ENCODE measurements around the gene SKI. TPM values are rescaled to one million over a fixed set of nuclear protein-coding genes. Genes with fewer than 3 reads are reported as not detected.

The SKI gene
- total RNA-seq, 1 experiment from 2014 or later = 89.5 TPM

DNA sequence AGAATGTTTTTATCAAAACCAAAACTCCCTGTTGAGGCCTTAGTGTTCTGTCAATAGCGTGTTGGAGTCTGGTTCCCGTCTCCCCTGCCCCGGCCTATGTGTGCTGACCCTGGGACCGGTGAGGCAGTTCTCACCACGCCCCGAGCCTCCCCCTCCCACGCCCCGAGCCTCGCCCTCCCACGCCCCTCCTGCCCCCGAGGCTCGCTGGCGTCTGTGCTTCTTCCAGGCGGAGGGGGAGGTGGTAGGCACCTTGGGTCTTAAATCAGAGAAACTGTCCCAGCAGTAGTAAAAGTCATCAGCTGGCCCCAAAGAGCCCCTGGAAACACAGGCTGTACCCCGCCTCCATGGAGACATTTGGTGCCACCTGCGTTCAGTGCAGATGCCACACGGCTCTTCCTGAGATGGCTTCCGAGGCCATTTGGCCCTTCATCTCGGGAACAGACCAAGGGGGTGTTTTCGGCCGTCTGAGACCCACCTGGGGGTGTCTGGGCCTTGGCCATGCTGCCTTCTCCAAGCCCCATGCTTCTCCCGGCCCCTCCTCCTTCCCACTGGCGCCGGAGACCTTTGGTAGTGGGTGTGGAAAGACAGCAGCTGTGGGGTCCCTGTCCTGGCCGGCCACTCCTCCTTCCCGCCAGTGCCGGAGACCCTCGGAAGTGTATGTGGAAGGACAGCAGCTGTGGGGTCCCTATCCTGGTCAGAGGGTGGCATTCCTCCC is 44.7 kb downstream of the SKI start:
- Mint-ChIP-seq H3K4me3 (no peak overlapping the region), H3K36me3 (ENCODE audit: insufficient read depth in 1 of 3, low read depth in 3 of 3) (peaks cover 8 to 15% (median 10%) of the 10 kb centered on the region in 3 experiments; a peak in 6 of 7 replicates), H3K27me3 (ENCODE audit: low read depth) (no peaks in the 10 kb centered on the region), H3K4me1 (peaks cover 43 to 56% of the 10 kb centered on the region in 2 experiments), H3K27ac (peak overlapping the region in 2 of 3 experiments; percentile 83 to 95; a peak in 4 of 7 replicates), H3K9me3 (no peaks in the 10 kb centered on the region; a peak in 1 of 5 replicates)
- Histone ChIP-seq H2AK5ac (ENCODE audit: insufficient read length, low read length) (no peak overlapping the region), H2BK5ac (ENCODE audit: insufficient read length, low read length) (no peak overlapping the region), H3K79me1 (ENCODE audit: insufficient read depth, low read depth, low read length, poor library complexity, severe bottlenecking) (no peaks in the 10 kb centered on the region), H3K9me3 (ENCODE audit: control insufficient read depth, low read depth, low read length) (no peaks in the 10 kb centered on the region), H3K56ac (ENCODE audit: insufficient read length, low read depth, low read length) (no peak overlapping the region), H2BK15ac (ENCODE audit: low read depth, low read length) (no peak overlapping the region), H4K8ac (replicated peaks; ENCODE audit: insufficient read length, low read depth, low read length) (no peak overlapping the region), H4K5ac (ENCODE audit: insufficient read length, low read depth, low read length) (no peak overlapping the region), H3K4me2 (ENCODE audit: insufficient read depth, insufficient read length, low read length) (no peak overlapping the region), H3K14ac (ENCODE audit: insufficient read depth, low read length) (no peak overlapping the region; the same call in 1 of the 2 replicates), H3K79me2 (ENCODE audit: insufficient read depth, low read length) (peaks cover 68% of the 10 kb centered on the region; the same call in 1 of the 2 replicates), H2AFZ (ENCODE audit: low read length) (no peak overlapping the region), H2BK120ac (ENCODE audit: low read depth, low read length, poor library complexity, severe bottlenecking) (no peak overlapping the region), H3K4me1 (ENCODE audit: insufficient read depth, low read length) (peaks cover 2% of the 10 kb centered on the region; the same call in 1 of the 2 replicates), H4K91ac (ENCODE audit: insufficient read length, low read depth, low read length) (no peak overlapping the region), H3K23ac (ENCODE audit: insufficient read length, low read depth, low read length) (no peak overlapping the region), H3T11ph (ENCODE audit: low read length) (no peak overlapping the region), H4K20me1 (ENCODE audit: control insufficient read depth, insufficient read depth, insufficient read length) (peaks cover 5% of the 10 kb centered on the region), H3K9ac (ENCODE audit: extremely low read depth, insufficient read length, low read length) (no peak overlapping the region), H2BK20ac (ENCODE audit: low read depth, low read length, poor library complexity, severe bottlenecking) (no peak overlapping the region), H3K27me3 (ENCODE audit: insufficient read depth, low read length) (no peaks in the 10 kb centered on the region), H3K18ac (ENCODE audit: insufficient read length, low read depth, low read length) (no peak overlapping the region), H3K4ac (ENCODE audit: low read depth, low read length) (no peak overlapping the region), H3K23me2 (ENCODE audit: insufficient read length, low read depth, low read length, poor library complexity, severe bottlenecking) (no peaks in the 10 kb centered on the region), H3K27ac (ENCODE audit: insufficient read length, low read depth, low read length) (no peak overlapping the region), H2BK12ac (ENCODE audit: insufficient read length, low read depth, low read length) (no peak overlapping the region)
- no CpG with 5 or more reads among the region's 28 CpGs for WGBS (ENCODE audit: extremely low coverage, insufficient read length, low lambda C conversion rate)
- no peak for DNase-seq
- TF ChIP-seq, protein P1, sequence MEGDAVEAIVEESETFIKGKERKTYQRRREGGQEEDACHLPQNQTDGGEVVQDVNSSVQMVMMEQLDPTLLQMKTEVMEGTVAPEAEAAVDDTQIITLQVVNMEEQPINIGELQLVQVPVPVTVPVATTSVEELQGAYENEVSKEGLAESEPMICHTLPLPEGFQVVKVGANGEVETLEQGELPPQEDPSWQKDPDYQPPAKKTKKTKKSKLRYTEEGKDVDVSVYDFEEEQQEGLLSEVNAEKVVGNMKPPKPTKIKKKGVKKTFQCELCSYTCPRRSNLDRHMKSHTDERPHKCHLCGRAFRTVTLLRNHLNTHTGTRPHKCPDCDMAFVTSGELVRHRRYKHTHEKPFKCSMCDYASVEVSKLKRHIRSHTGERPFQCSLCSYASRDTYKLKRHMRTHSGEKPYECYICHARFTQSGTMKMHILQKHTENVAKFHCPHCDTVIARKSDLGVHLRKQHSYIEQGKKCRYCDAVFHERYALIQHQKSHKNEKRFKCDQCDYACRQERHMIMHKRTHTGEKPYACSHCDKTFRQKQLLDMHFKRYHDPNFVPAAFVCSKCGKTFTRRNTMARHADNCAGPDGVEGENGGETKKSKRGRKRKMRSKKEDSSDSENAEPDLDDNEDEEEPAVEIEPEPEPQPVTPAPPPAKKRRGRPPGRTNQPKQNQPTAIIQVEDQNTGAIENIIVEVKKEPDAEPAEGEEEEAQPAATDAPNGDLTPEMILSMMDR (conservative IDR thresholded peaks at IDR 0.05) = no peak
